Left kidney (tissue), 2 donors: ENCODE results near the gene MTMR12. TPM values are rescaled to one million over a fixed set of nuclear protein-coding genes. Genes with fewer than 3 reads are reported as not detected.
A peak's percentile ranks its signal among the peaks of the same experiment; 100 is the strongest.

Experiments
- DNase-seq: peaks from one replicate; pipeline ENCODE4 v3.0.0-alpha.2; 2013
- polyA plus RNA-seq: library from polyadenylated mRNA; unstranded; fragments of 120-200 nt; gene quantifications from one replicate; pipeline ENCODE4 v1.2.1, GENCODE V29; 2013; ENCODE audit not compliant: insufficient read length

The MTMR12 gene
- polyA plus RNA-seq, 1 donor = 38.4 TPM

DNA sequence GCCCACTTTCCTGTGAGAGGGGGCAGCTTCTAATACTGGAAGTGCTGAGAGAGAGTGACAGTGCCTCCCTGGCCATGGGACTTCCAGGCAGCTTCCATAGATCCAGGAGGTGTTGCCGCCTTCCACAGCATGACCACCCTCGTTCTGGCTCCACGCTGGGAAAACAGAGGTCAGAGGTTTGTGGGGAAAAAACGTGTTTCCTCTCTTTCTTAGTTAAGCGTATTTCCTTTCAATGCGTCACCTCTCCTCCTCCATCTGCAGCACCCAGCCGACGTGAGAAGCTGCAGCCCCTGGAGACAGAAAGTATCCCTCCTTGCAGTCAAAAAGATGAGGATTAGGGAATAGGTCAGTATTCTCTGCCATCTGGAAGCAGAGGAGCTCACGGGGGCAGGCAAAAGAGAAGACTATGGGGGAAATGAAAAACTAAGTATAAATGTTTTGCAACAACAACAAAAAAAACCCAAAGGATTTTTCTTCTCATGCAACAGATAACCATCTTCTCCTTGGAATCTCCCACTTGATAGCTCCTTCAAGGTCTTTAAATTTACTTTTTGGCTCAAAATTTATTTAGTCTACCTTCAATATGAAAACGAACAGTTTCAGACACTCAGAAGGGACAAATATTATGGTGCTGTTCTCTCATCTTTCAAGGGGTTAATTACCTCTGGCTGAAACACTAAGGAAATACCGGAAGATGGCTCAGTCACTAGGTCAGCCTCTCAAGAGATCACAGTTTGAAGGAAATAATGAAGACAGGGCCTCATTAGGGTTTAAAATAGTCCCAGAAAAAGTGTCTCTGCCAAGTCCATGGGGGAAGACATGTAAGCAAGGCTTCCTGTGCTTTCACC, 38.0 kb downstream of the MTMR12 start:
- no peak for DNase-seq

DNA sequence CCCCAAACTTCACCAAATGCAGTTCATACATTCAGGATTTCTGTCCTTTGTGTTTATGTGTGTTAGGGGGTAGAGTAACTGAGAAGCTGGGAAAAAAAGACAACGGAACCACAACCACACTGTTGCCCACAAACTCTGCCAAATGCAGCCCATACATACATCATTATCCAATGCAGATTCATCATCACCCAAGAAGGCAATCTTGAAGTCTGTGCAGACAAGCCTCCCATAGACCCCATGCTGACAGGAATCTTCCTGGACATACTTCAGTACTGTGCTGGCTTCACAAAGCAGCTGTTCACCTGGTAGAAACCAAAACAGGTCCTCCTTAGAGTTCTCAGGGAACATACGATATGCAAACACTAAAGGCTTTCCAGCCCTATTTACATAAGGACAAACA, 38.9 kb downstream of the MTMR12 start:
- no peak for DNase-seq

DNA sequence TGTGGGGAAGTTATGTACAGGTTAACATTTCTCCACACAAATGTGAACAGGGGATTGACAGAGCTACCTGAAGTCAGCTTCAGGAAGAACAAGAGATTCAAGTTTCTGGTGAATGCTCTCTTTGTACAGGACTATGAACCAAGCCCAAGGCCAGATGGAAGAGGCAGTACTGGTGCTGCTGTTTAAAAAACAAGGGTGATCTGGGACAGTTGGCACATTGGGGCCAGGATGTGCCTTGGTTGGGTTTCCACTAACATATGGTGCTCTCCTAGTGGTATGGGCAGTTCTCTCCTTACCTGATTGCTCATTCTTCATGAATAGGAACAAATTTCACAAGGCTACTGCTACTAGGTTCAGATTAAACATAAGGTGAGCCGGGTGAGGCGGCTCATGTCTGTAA, 40.0 kb downstream of the MTMR12 start:
- DNase-seq = no peak

DNA sequence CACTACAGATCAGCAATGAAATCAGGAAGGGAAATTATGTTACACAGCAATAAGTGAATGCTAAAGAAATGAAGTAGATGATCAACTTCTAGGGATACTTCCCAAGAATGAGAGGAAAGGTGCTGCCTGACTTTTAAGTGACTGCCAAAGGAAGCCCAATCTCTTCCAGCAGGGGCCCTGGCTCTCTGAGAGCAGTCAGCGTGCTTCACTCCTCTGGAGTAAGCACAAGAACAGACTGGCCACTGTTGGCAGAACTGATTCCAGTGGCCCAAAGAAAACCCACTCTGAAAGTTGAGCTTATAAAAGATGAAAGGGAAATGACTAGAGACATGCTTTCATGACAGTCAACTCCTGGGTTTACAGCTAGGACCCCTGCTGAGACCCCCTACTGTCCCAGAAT, 41.8 kb downstream of the MTMR12 start:
- no peak for DNase-seq

DNA sequence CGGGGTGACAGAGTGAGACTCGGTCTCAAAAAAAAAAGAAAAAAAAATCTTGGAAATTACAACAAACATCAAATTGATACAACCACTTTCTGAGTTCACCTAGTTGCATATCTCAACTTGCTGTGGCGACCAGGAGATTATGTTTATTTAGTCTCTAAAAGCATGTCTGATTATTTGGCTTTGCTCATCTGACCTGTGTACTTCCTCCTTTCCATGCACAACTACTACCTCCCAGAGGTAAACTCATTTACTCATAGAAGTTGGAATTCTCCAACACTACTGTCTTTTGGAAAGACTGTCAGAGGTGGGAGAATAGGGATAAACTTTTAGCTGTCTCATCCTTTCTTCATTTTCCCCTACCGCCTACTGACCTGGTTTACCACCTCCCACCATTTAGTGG, 42.6 kb downstream of the MTMR12 start:
- DNase-seq = no peak

DNA sequence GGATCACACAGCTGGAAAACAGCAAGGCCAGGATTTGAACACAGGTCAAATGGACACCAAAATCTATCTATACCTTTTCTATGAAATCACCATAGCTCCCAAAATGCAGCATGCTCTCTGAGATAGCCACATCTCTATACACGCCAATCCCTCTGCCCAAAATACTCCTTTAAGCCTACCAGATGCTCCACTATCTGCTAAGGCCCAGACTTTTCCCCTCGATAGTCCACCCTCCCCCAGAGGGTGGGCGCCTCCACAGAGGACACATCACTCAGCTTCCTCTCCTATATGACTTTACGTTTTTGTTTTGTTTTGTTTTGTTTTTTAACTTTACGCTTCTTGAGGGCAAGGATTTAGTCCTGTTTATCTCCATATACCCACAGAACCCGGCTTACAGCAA, 46.8 kb downstream of the MTMR12 start:
- DNase-seq = no peak

DNA sequence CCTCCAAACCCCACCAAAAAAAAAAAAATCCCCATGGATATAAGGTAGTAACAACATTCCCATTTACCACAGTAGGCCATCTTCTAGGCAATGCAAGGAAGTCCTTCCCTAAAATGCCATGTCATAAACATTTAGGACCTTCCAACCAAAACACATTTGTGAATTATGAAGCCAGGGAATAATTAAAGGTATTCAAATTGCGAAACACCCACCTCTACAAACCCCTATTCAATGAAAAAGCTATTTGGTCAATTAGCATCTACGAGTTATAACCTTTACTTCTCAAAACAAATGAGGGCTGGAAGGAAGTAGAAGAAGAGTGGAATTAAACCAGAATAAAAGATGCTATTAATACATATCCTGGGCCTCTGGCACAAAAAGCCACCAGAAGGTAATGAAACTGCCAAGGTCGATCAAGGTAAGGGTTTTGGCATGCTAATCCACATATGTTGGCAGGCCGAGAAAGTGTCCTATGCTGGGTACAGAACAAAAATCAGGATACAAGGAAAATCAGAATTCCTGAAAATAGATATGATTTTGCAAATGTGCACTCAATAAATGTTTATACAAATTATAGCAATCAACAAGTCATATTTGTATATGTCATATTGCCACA, 47.7 kb downstream of the MTMR12 start:
- DNase-seq = no peak

DNA sequence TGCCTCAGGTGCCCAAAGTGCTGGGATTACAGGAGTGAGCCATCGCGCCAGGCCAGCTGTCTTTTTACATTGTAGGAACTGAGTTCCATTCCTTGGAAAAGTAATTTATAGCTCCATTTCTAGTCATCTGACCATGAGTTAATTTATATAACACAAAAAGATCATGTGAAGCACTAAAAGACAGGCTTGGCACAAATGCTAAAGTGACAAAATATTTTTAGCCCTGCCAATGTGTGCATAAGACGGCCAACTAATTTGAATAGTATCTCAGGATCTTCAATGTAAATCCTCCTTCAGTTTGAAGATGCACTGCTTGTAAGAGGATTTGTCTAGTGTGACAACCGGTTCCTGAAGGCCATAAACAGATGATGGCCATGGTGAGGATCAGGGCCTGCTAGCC, 49.1 kb downstream of the MTMR12 start:
- DNase-seq = no peak

DNA sequence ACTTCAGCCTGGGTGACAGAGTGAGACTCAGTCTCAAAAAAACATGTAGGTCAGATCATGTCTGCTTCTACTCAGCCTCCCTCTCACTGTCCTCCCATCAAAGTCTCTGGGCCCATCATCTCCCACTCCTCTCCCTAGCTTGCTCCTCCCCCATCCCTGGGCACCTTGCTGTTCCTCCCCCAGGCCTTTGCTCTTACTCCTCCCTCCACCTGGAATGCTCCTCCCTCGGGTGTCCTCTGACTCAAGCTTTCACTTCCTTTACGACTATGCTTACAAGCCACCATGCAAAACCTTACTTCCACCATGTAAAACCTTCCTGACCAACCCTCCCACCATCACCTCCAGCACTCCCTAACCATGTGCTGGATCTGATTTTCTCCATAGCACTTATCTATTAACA, 51.5 kb downstream of the MTMR12 start:
- no peak for DNase-seq

DNA sequence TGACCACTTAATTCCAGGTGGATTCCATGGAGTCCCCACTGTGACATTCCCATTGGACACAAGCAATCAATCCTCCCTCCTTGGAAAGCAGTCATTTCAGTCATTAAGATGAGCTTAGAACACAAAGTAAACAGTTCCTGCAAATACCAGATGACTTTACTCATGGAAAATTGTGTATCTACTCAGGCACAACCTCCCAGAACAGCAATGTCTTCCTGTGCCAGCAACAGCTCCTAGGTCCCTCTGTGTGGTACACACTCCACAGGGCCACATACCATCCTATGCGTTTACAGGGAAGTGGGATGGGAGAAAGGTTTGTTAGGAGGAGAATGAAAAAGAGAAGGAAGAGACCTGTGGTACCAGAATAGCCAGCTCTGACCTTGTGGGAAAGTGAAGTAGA, 53.7 kb downstream of the MTMR12 start:
- no peak for DNase-seq

DNA sequence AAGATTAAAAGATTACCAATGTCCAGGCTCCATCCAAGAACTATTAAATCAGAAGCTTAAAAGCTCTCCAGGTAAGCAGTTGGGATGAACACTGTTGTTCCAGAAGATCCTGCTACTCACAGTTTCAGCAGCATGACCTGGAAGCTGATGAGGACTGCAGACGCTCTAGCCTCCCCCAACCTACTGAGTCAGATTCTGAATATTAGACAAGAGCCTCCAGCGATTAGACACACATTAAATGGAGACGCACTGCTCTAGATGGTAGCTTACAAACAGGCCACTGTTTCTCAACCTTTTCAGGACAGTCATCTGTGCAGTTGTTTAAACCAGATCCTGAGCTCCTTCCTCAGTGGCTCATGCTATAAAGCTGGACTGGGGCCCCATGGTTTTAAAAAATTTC, 54.3 kb downstream of the MTMR12 start:
- DNase-seq = no peak

DNA sequence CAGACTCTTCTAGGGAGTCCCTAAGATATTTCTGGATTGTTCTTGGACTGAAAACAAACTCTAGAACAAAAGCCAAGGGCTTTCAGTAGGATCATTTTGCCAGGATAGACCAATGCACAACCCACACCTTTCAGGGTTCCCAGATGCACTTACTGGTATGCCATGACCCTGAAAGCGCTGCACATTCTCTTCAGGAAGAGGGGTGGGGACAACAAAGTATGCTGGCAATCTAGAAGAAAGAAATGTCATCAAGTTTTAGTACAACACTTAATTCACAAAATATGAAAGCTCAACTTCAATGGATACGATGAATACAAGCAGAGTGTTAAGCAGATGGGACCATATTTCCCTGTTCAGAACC, 57.2 kb downstream of the MTMR12 start:
- DNase-seq = no peak

DNA sequence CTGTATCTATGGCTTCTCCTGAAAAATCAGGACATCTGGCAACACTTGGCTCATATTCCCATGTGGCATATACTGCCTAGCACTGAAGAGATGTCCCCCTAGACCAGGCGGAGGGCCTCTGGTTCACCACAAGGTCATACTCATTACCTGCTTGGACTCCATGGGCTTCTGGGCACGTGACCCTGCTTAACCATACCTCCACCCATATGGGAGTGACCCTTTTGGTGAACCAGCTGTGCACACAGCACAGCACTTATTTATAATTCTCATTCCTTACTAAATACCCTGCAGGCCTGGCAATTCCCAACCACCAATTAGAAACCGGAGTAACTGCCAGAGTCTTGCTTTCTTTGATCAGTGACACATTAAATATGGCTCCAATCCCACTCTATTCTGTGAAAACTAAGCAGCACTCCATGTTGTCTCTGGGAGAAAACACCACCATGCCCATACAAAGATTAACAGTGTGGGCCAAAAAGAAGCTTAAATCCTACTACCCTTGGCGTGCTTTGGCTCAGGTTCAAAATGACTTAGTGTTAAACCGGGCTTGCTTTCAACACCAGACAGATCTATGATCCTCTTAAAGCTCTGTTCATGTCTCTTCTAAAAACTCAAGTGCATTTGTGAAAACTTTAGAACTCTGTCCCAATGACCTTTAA, 57.7 kb downstream of the MTMR12 start:
- peak; percentile 12 for DNase-seq

DNA sequence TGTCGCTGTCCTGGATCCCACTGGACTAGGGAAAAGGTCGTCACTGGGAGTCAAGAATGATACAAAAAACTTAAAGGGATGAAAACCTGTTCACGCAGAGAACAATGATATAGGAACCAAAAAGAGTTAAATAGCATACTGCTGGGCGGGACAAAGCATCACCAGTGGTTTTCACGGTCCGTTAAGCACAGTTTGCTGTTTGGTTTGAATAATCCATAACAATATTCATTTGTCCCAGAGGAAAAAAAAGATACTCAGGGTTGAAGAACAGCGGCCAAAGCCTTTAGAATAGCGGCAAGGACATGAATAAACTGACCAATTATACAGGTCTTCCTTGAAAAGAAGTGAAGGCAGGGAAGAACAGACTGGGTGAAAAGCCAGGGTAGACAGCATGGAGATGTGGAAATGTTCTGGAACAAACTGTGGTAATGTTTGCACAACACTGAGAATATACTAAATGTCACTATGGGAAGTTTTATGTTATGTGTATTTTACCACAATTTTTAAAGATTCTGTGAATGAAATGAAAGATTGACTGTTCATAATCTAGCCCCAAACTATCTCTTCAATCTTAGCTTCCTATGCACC, 60.8 kb downstream of the MTMR12 start:
- DNase-seq = no peak

DNA sequence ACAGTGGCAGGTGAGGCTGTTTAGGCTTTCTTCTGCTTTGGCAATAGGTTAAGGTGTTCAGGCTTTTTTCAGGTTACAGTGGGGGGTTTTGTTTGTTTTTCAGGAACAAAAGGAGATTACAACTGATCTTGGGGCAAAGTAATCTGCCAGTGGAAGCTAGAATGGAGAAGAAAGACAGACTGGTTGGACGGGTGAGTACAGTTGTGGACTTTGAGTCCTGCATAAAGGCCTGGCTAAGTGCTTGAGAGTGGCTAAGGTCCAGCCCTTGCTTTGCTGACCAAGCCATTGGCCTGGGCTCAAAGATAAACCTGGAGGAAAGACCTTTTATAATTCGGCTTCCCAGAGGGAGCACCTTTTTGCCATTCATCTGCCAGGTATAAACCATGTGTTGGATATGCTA, 63.1 kb downstream of the MTMR12 start:
- DNase-seq = no peak

DNA sequence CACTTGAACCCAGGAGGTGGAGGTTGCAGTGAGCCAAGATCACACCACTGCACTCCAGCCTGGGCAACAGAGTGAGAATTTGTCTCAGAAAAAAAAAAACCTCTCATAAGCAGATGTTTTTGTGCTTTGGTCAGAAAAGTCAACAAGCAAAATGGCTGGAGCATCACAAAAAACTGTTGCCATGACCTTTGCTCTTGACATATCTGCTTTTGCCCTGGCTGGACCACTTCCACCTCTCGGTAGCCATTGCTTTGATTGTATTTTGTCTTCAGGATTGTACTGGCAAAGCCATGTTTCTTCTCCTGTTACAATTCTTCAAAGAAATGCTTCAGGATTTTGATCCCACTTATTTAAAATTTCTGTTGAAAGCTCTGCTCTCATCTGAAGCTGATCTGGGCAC, 67.0 kb downstream of the MTMR12 start:
- no peak for DNase-seq

DNA sequence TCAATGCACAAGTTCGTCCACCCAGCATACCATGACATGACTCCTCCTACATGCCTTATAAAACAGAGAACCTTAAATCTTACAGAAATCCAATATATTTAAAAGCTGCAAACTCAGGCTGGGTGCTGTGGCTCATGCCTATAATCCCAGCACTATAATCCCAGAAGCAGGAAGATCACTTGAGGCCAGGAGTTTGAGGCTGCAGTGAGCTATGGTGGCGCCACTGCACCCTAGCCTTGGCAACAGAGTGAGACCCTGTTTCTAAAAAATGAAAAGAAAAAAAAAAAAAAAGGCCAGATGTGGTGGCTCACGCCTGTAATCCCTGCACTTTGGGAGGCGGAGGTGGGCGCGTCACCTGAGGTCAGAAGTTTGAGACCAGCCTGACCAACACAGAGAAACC, 68.7 kb downstream of the MTMR12 start:
- no peak for DNase-seq

DNA sequence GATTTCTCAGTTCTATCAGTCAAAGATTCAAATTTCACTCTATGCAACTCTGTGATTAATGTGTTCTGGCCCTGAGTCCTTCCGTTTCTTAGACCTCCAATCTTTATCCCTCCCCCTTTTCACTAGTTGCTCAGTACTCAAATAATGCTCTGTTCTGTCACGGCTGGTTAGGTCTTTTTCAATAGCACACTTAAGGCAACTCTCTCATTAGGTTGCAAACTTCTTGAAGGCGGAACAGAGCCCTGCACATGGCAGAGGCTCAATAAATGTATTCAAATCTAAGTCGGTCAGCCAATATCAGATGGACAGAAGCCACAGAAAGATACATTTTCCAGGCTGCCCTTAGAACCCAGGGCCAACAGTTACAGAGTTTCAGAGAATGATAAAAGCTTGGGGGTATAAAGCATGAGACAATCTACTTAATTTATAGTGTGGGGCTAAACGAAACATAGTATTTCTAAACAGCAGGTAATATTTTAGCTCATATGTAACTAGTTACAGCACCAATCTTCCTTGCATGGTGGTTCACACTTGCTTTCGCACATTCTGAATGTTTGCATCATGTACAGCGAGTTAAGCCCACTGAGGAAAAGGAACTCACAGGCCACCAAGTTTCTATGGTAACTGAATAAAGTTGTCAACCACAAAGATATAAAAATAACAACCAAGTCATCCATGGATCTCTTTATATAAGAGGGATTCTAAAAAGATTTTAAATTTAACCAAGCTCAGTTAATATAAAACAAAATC, 71.5 kb downstream of the MTMR12 start:
- DNase-seq = peak; percentile 35

DNA sequence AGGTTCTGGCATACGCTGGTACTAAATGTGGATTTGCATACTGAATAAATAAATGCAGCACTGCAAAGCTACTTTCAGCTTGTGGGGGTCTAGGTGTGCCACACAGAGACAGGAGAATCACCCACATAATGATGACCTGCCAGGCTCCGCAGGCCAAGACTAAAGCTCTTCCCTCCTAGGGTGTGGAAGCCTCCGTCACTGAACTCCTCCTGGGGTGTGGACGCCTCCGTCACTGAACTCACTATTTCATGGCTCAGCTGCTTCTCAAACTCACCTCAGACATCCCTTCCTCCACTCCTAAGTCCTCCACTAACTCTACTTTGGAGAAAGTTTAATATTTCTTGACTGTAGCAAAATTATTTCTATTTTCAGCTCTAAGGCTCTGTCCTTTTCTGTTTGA, 73.4 kb downstream of the MTMR12 start:
- no peak for DNase-seq

DNA sequence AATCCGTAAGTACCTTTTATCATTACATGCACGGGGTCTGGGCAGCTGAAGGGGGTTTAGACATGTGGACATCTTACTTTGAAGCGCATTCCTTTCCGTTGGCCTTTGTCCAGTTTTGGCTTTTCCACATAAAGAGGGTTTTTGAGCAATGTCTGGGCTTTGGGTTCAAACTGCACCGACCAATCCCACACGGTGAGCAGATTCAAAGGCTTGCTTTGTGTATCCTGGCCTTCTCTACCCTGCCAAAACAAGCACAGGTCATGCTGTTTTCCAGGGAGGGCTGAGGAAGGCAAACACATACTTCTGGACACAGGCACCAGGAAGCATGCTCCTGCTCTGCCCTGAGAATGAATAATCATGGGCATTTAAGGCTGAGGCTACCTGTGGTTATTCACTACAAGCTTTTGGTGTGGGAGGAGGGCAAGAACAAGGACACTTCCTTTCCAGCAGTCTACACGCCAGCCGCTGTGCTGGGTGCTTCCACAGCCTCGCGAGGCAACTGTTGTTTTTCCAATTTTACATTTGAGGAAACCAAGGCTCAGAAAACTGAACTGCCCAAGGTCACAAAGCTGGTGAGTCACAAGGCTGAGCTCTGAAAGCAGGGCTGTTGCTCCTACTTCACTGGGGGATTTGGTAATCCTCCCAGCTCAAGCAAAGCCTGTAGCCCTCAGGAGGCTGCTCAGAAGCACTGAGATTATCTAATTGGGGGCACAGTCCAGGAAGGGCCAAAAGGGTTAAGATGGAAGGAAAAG, 78.9 kb downstream of the MTMR12 start:
- no peak for DNase-seq

DNA sequence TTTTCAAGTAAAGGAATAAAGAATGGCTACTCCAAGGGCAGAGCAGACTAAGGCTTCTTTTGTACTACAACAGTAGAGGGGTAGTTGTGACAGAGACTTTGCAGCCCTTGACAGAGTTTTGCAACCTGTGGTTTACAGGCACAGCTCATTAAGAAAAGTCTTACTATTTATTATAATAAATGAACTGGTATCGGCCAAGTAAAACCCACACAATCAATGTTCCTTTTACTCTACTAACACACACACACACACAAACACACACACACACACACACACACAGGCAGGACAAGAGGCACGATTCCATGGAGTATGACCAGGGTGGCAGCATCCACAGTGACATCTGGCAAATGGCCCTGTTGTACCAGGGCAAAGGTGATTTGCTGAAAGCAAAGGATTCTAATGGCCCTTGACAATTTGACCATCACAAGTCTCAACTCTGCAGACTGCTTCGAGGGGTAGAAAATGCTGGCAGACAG, 79.5 kb downstream of the MTMR12 start:
- no peak for DNase-seq
